HCT116 (cell line): ENCODE measurements around the gene SHOC2. TPM values are rescaled to one million over a fixed set of nuclear protein-coding genes. Genes with fewer than 3 reads are reported as not detected.
A peak's percentile ranks its signal among the peaks of the same experiment; 100 is the strongest.

Experiments
- ATAC-seq: fragments of 200-7000 bp; cut with Tn5 transposase; 2 replicates; pipeline ENCODE4 v1.9.1; 2020; ENCODE audit warnings: mild to moderate bottlenecking, moderate library complexity
- BruUV-seq: library from RNA; stranded (reverse); fragments of 400-500 nt; replicated peaks from 2 replicates; lab custom pipeline; 2021; lab: Mats Ljungman, UMichigan
- CTCF ChIA-PET: fragments of 300-600 bp; sonication (Branson Sonifier 250); formaldehyde crosslinking; loops from one replicate; lab custom pipeline; 2021; ENCODE audit warnings: antibody characterized with exemption; lab: Charles Lee
- POLR2A ChIA-PET: fragments of 300-600, 350-600 bp; sonication (Branson Sonifier 250); formaldehyde crosslinking; loops from one replicate; lab custom pipeline; 2021; ENCODE audit warnings: antibody characterized with exemption; lab: Charles Lee
- RAD21 ChIA-PET, 2 experiments: fragments of 300-600 bp; sonication (Branson Sonifier 250); formaldehyde crosslinking; loops; one replicate each; lab custom pipeline; 2023; ENCODE audit warnings: low total read pairs in 2 of 2; ENCODE audit not compliant: uncharacterized antibody in 2 of 2, unreplicated experiment in 2 of 2, low non-redundant PET in 1 of 2; lab: Charles Lee
- DNase-seq: peaks from one replicate; pipeline ENCODE4 v3.0.0-alpha.2; 2010; ENCODE audit warnings: low read depth, low spot score
- H2AFZ ChIP-seq: fragments of 200-600 bp; shearing (Covaris generic), sonication (generic); 2 replicates; pipeline ENCODE4 v1.6.1; 2017; ENCODE audit warnings: low read depth, mixed run types, mixed read lengths, antibody characterized with exemption, low read length; ENCODE audit not compliant: poor library complexity, severe bottlenecking
- H3K27ac ChIP-seq: 2 replicates; pipeline ENCODE4 v1.5.1; 2012; ENCODE audit warnings: low read depth, low read length
- H3K27me3 ChIP-seq: fragments of 200-600 bp; sonication (generic); 2 replicates; pipeline ENCODE4 v1.6.1; 2016; ENCODE audit warnings: mixed run types, low read length, mixed read lengths; ENCODE audit not compliant: insufficient read depth
- H3K36me3 ChIP-seq, 2 experiments: fragments of 200-500 bp in 1 of 2; fragments of 200-600 bp in 1 of 2; sonication (Bioruptor generic) in 1 of 2; sonication (generic) in 1 of 2; 2 replicates each; pipeline versions ENCODE4 v1.5.1 to v1.6.1; 2014 to 2016; ENCODE audit warnings: low read length in 2 of 2, inconsistent platforms in 1 of 2, mixed read lengths in 1 of 2, mixed run types in 1 of 2; ENCODE audit not compliant: insufficient read depth in 2 of 2, control insufficient read depth in 1 of 2
- H3K4me1 ChIP-seq, 2 experiments: fragments of 200-600 bp in 1 of 2; sonication (generic) in 1 of 2; 2 replicates each; pipeline versions ENCODE4 v1.5.1 to v1.6.1; 2012 to 2017; ENCODE audit warnings: low read length in 2 of 2, inconsistent platforms in 1 of 2, mild to moderate bottlenecking in 1 of 2, mixed read lengths in 1 of 2, mixed run types in 1 of 2, moderate library complexity in 1 of 2; ENCODE audit not compliant: insufficient read depth in 2 of 2, control insufficient read depth in 1 of 2
- H3K4me2 ChIP-seq: fragments of 200-600 bp; sonication (generic); 2 replicates; pipeline ENCODE4 v1.6.1; 2017; ENCODE audit warnings: mixed run types, low read length, mixed read lengths
- H3K4me3 ChIP-seq, 2 experiments: fragments of 200-600 bp in 1 of 2; sonication (generic) in 1 of 2; replicated peaks in 1 of 2; 2 replicates each; pipeline ENCODE4 v1.5.1; 2011 to 2016; ENCODE audit warnings: low read length in 2 of 2, control low read depth in 1 of 2, low read depth in 1 of 2, mild to moderate bottlenecking in 1 of 2, mixed read lengths in 1 of 2, mixed run types in 1 of 2
- H3K79me2 ChIP-seq: fragments of 200-600 bp; sonication (generic); 2 replicates; pipeline ENCODE4 v1.6.1; 2017; ENCODE audit warnings: mild to moderate bottlenecking, mixed run types, low read length, moderate library complexity, mixed read lengths; ENCODE audit not compliant: insufficient read depth
- H3K9ac ChIP-seq: fragments of 200-600 bp; sonication (generic); 2 replicates; pipeline ENCODE4 v1.6.1; 2016; ENCODE audit warnings: low read length, mixed read lengths
- H3K9me2 ChIP-seq: fragments of 200-600 bp; sonication (generic), shearing (Covaris generic); 2 replicates; pipeline ENCODE4 v1.6.1; 2017; ENCODE audit warnings: mixed run types, mild to moderate bottlenecking, moderate library complexity; ENCODE audit not compliant: insufficient read depth
- H3K9me3 ChIP-seq, 2 experiments: fragments of 200-500 bp in 1 of 2; fragments of 200-600 bp in 1 of 2; sonication (Bioruptor generic) in 1 of 2; sonication (generic) in 1 of 2; 2 replicates each; pipeline ENCODE4 v1.6.1; 2014 to 2017; ENCODE audit warnings: low read length in 2 of 2, mixed read lengths in 2 of 2, inconsistent platforms in 1 of 2, low read depth in 1 of 2, mild to moderate bottlenecking in 1 of 2, mixed run types in 1 of 2, moderate library complexity in 1 of 2; ENCODE audit not compliant: control insufficient read depth in 1 of 2, insufficient read depth in 1 of 2
- H4K20me1 ChIP-seq: fragments of 200-600 bp; sonication (generic), shearing (Covaris generic); 2 replicates; pipeline ENCODE4 v1.6.1; 2017; ENCODE audit warnings: mixed run types, mild to moderate bottlenecking, moderate library complexity; ENCODE audit not compliant: insufficient read depth
- ATF3 ChIP-seq: IDR thresholded peaks from 2 replicates; pipeline ENCODE4 v1.6.1; 2012
- CTCF ChIP-seq, 3 experiments: fragments of 200-600 bp in 1 of 3; sonication (generic) in 1 of 3; IDR thresholded peaks in 2 of 3; conservative IDR thresholded peaks in 1 of 3; 2 replicates each; pipeline ENCODE4 v1.5.1; 2012 to 2017; ENCODE audit warnings: low read depth in 2 of 3, low read length in 2 of 3, antibody characterized with exemption in 1 of 3, borderline replicate concordance in 1 of 3, control low read depth in 1 of 3, mild to moderate bottlenecking in 1 of 3, mixed read lengths in 1 of 3, mixed run types in 1 of 3, moderate library complexity in 1 of 3; ENCODE audit not compliant: insufficient read depth in 1 of 3
- EGR1 ChIP-seq: IDR thresholded peaks from 2 replicates; pipeline ENCODE4 v1.6.1; 2012; ENCODE audit warnings: low read depth
- EZH2 ChIP-seq: fragments of 200-600 bp; sonication (generic); IDR thresholded peaks from 2 replicates; pipeline ENCODE4 v1.6.1; 2017; ENCODE audit warnings: antibody characterized with exemption, mixed run types
- FOSL1 ChIP-seq: IDR thresholded peaks from 2 replicates; pipeline ENCODE4 v1.6.1; 2012; ENCODE audit warnings: low read depth
- POLR2AphosphoS5 ChIP-seq: IDR thresholded peaks from 2 replicates; pipeline ENCODE4 v1.6.1; 2011; ENCODE audit warnings: mild to moderate bottlenecking, low read depth, low read length, moderate library complexity
- YY1 ChIP-seq: IDR thresholded peaks from 2 replicates; pipeline ENCODE4 v1.6.1; 2011; ENCODE audit warnings: low read length, low read depth, moderate library complexity, mild to moderate bottlenecking; ENCODE audit not compliant: insufficient replicate concordance; ENCODE audit errors: extremely low read depth
- ZBTB33 ChIP-seq: IDR thresholded peaks from 2 replicates; pipeline ENCODE4 v1.6.1; 2011; ENCODE audit warnings: mild to moderate bottlenecking, low read length, moderate library complexity; ENCODE audit not compliant: insufficient replicate concordance; ENCODE audit errors: extremely low read depth
- ZFX ChIP-seq: fragments of 450-650 bp; IDR thresholded peaks from 2 replicates; pipeline ENCODE4 v1.6.1; 2017
- intact Hi-C: fragments of 100-400 bp; cut with micrococcal nuclease; formaldehyde crosslinking; loops from 2 replicates; pipeline ENCODE4 v1.10.0; 2022
- total RNA-seq: library from RNA; stranded (reverse); gene quantifications from one replicate; pipeline ENCODE4 v1.2.1, GENCODE V29; 2021; ENCODE audit not compliant: unreplicated experiment

SHOC2 gene
- total RNA-seq, 1 experiment from 2014 or later: 39.5 TPM

GRCh38 chr10:110912374-110912773 lies 7.0 kb upstream of the SHOC2 start:
- H3K9ac ChIP-seq: no peak overlapping the region
- BruUV-seq: no TSS peak
- no peak overlapping the region for H3K27ac ChIP-seq
- CTCF ChIA-PET: interaction anchor here (1.7 kb wide), 1 partner anchor 607 kb away, joined by 4 read pairs; the partner anchor contains the start of gene SMNDC1
- H3K9me3 ChIP-seq: no peaks in the 10 kb centered on the region
- POLR2A ChIA-PET: interaction anchor here (0.7 kb wide), 1 partner anchor 186 kb away, joined by 3 read pairs; no protein-coding TSS in a partner anchor
- no peak overlapping the region for H3K4me3 ChIP-seq
- RAD21 ChIA-PET: interaction anchor here in 1 of 2 experiments (0.9 kb wide), 1 partner anchor 8 kb away, joined by 6 read pairs; no protein-coding TSS in a partner anchor
- H3K79me2 ChIP-seq: peaks cover 1% of the 10 kb centered on the region; the same call in 1 of the 2 replicates
- DNase-seq (no peak), ATAC-seq (no peak; the same call in 1 of the 2 replicates)
- H3K4me2 ChIP-seq: peak overlapping the region; percentile 13; the same call in 1 of the 2 replicates
- H4K20me1 ChIP-seq: no peaks in the 10 kb centered on the region
- H3K36me3 ChIP-seq: no peaks in the 10 kb centered on the region
- intact Hi-C loops: no loop called here
- no peak overlapping the region for H2AFZ ChIP-seq
- no peak for TF ChIP-seq POLR2AphosphoS5
- no peak for TF ChIP-seq EGR1
- 0 out of 2 replicates have a peak, but pooled peaks have one; percentile 6 for TF ChIP-seq FOSL1
- no peak for TF ChIP-seq ZBTB33
- no peak for TF ChIP-seq CTCF (IDR thresholded peaks at IDR 0.05 in 2 of 3, conservative IDR thresholded peaks at IDR 0.05 in 1 of 3; ENCODE audit: borderline replicate concordance in 1 of 3, insufficient read depth in 1 of 3, low read depth in 2 of 3, low read length in 2 of 3)
- no peak for TF ChIP-seq EZH2
- no peak for TF ChIP-seq YY1
- no peak for TF ChIP-seq ATF3
- no peak for TF ChIP-seq ZFX
- no peaks in the 10 kb centered on the region for H3K9me2 ChIP-seq
- H3K4me1 ChIP-seq: peaks cover 0 to 8% of the 10 kb centered on the region in 2 experiments; a peak in 3 of 4 replicates
- H3K27me3 ChIP-seq: no peaks in the 10 kb centered on the region
